Posterior vena cava (tissue), 2 donors: ENCODE measurements around the gene HYAL2. TPM values are rescaled to one million over a fixed set of nuclear protein-coding genes. Genes with fewer than 3 reads are reported as not detected.

Experiments
- DNase-seq: peaks from one replicate; pipeline ENCODE4 v3.0.0-alpha.2; 2020; ENCODE audit warnings: low spot score
- intact Hi-C, 2 donors: fragments of 100-400 bp; cut with DNase I; formaldehyde crosslinking; loops; one replicate each; pipeline versions ENCODE4 v1.14.1 to v1.14.2; 2022 to 2023
- total RNA-seq, 2 donors: library from RNA; stranded (reverse); fragmentation: NEBNext Ultra II Directional; extraction: Animal tissue kit (Norgen Biotek cat#: 25700); gene quantifications; one replicate each; pipeline ENCODE4 v1.2.1, GENCODE V29; 2021
- donor health status: DM: yes; HTN: yes; CAD: no.
- donor health status: DM: yes; HTN: yes; CAD: no.

HYAL2 gene
- total RNA-seq, 2 donors from 2014 or later, result 95.2 to 130 TPM

- no peak for DNase-seq
- intact Hi-C loops, result loop anchor here in 1 of 2 donors (1.0 kb wide), 1 partner anchor 30 kb away; the partner anchor contains the start of gene HYAL2
Measured at GRCh38 chr3:50352781-50353180, 30.2 kb upstream of the HYAL2 start.

- intact Hi-C loops, result no loop called here
- DNase-seq, result no peak
Measured at GRCh38 chr3:50351323-50351697, 28.8 kb upstream of the HYAL2 start.

GRCh38 chr3:50350527-50351322, 28.2 kb upstream of the HYAL2 start, which contains the start of the genes CYB561D2 and NPRL2:
Gene CYB561D2, plus strand, starts transcription at chr3:50350862. Its CDS starts 572 bp downstream, at chr3:50351434.
Gene NPRL2, minus strand, starts transcription at chr3:50350775. Its CDS starts 123 bp downstream, at chr3:50350652.
- intact Hi-C loops, result no loop called here
- peak; percentile 99 for DNase-seq

- intact Hi-C loops, result no loop called here
- no peak for DNase-seq
Measured at GRCh38 chr3:50350213-50350526, 27.6 kb upstream of the HYAL2 start.

DNA sequence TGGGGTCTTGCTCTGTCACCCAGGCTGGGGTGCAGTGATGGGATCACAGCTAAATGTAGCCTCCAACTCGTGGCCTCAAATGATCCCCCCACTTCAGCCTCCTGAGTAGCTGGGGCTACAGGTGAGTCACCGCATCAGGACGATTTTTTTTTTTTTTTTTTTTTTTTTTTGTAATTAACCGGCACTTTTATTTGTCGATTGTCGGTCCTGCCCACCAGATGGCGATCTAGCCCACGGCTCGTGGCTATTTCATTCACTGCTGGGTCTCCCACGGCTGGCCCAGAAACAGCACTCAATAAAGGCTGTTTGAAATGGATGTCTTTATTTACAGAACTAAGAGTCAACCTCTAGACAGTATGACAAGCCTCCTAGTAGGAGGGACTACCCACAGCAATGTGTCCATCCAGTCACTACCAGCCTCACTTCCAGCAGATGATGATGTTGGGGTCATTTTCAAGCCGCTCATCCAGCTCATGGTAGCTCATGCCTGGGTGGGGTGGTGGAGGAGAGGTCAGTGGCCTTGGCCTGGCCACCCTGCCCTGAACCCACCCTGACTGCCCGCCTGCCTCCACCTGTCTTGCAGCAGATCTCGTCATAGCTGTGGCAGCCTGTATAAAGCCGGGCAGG, 24.8 kb upstream of the HYAL2 start:
- intact Hi-C loops, result loop anchor here in 1 of 2 donors (5.0 kb wide), 1 partner anchor 195 kb away; no protein-coding TSS in a partner anchor
- DNase-seq, result no peak

DNA sequence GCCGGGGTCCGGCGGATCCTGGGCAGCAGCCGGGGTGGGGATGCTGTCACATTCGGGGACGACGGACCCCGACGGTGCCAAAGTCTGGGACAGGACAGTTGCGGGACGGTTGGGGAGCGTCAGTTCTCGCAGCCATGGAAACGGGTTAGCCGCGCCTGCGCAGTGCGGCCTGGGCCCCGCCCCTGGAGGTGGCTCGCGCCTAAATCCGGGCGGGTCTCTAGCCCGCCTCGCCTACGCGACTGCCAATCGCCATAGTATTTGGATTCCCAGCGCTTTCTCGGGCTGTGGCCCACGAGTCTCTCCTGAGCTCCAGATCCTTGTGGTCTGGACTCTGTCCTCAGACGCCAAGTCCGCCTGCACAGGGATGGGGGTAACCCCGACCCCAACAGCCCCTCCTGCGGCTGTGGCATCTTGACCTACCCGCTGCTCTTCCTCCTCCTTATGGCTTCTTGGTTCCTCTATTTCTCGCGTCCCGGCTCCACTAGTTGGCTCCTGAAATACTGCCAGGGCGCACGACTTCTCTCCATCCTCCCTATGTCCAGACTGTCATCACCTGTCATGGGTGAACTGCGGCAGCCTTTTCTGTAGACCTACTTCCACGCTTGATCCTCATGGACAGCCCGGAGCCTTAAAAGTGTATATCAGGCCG, 23.2 kb upstream of the HYAL2 start, which contains the start of gene ZMYND10:
ZMYND10 (minus strand) TSS at position 147 of the 649 bp plus-strand sequence. CDS start 153 bp downstream, outside the sequence.
- DNase-seq, result peak; percentile 92
- intact Hi-C loops, result loop anchor here in 1 of 2 donors (5.0 kb wide), 1 partner anchor 197 kb away; no protein-coding TSS in a partner anchor

- intact Hi-C loops, result loop anchor here in 1 of 2 donors (5.0 kb wide), 1 partner anchor 197 kb away; no protein-coding TSS in a partner anchor
- DNase-seq, result no peak
Measured at GRCh38 chr3:50345008-50345407, 22.5 kb upstream of the HYAL2 start.

DNA sequence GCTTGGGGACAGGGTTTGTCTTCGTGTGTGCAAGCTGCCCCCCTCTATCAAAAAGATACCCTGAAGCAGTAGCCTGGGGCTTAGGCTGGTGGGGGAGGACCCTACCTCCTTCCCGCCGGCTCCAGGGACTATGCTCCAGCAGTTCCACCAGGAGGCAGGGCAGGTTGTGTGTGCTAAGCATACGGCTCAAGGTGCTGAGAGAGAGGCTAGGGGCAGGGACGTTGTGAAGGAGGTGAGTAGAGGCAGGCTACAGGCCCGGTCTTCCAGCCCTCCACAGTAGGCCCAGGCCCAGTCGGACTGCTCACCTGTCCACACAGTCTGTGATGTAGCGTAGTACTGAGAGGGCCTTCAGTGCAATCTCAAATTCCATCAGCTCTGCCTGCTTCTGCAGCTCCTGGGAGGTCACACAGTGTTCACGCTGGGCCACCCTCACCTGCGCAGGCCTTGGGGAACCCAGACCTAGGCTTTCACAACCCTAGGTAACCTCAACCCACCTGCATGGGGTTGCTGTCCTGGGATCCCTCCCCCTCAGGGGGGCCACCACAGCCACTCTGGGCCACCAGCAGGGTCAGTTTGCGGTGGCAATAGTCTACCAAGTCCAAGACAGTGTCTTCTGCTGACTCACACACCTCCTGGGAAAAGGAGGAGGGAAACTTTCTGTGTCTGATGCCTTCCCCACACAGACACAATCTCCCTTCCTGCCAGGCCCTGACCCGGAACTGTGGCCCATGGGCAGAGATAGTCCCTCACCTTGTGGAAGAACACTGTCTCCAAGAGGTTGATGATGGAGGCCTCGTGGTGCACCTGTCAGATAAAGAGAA, 20.5 kb upstream of the HYAL2 start:
- DNase-seq, result no peak
- intact Hi-C loops, result no loop called here

DNA sequence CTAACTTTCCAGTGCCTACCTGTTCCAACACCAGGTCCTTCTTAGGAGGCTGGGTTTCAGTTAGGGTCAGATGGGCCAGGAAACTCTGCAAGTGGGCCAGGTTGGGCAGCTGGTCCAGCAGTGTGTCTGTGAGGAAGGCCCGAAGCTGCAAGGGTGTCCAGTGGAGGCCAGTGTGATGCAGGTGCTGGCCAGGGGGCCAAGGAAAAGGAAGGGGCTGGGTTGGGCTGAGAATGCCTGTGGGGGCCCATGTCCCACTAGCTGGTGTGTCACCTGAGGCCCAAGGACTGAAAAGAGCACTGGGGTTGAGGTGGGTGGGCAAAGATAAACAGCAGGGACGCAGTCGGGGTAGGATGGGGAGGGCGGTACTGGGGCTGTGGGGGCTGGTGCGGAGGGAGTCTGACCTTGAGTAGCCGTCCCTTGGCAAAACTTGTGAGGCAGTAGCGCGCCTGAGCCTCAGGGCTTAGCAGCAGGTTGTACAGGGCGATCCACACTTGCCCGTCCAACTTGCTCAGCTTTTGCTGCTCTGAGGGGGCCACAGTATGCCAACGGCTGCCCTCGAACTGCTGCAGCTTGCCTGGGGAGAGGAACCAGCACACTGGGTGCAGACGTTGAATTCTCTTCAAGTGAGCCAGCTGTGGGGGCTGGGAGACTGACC, 19.6 kb upstream of the HYAL2 start:
- DNase-seq, result no peak
- intact Hi-C loops, result no loop called here

DNA sequence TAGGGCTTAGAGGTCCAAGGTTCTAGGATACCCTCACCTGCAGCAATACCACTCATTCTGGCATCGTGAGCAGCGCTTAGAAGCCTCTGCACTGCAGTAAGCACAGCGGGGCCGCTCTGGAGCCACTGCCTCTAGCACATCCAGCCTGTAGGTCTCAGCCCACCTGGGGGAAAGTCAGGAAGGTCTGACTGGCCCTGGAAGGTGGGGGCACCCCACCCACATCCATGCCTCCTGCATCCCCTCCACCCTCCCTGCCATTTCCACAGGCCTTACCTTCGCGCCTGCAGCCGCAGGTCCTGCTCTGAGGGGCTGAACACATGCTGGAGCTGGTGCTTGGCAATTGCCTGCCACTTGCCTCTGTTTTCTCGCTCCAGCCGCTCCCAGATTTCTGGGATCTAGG, 19.0 kb upstream of the HYAL2 start:
- DNase-seq, result no peak
- intact Hi-C loops, result no loop called here

GRCh38 chr3:50340448-50341329, 18.1 kb upstream of the HYAL2 start, which contains the start of gene RASSF1:
Gene RASSF1, minus strand, starts transcription at chr3:50340836. Its CDS starts 31 bp downstream, at chr3:50340805.
- peak; percentile 95 for DNase-seq

DNA sequence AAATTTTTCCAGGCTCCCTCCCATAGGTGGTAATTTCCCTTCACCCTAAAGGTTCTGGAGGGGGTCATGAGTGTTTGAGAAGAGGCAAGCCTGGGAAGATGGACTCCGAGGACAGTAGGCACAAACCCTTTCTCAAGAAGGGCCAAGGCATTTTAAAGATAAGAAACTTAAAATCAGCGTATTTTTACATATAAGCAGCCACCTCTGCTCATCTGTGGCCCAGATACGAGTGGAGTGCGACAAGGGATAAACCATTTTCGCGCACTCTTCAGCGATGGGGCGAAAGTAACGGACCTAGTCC, 17.6 kb upstream of the HYAL2 start:
- DNase-seq, result no peak
- intact Hi-C loops, result no loop called here

More at GRCh38 chr3:50340448-50341329, 18.1 kb upstream of the HYAL2 start, which contains the start of gene RASSF1:
- intact Hi-C loops, result no loop called here

- no peak for DNase-seq
- intact Hi-C loops, result loop anchor here in 1 of 2 donors (10.0 kb wide), 1 partner anchor 1715 kb away; the partner anchor contains the start of gene DUSP7
Measured at GRCh38 chr3:50339485-50340146, 17.1 kb upstream of the HYAL2 start.

DNA sequence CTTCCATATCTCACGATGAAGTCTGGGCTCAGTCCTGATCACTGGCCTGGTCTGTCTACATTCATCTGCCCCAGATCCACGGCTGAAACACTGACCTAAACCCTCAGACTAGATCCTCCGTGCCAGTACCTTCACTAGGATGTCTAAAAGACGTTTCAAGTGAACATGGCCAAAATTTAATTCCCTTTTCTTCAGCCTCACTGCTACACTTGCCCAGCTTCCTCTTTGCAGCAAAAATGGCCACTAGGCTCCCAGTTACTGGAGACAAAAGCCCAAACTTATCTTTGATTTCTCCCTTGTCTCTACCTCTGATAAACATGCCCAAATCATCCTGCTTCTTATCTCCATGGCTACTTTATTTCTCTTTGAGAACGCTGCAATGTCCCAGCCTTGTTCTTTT, 16.4 kb upstream of the HYAL2 start:
- intact Hi-C loops, result loop anchor here in 1 of 2 donors (10.0 kb wide), 1 partner anchor 1716 kb away; the partner anchor contains the start of gene DUSP7
- no peak for DNase-seq

GRCh38 chr3:50337175-50337861, 14.8 kb upstream of the HYAL2 start:
- intact Hi-C loops, result loop anchor here in 1 of 2 donors (10.0 kb wide), 1 partner anchor 1717 kb away; the partner anchor contains the start of gene DUSP7
- DNase-seq, result peak; percentile 100
